A204.1 (cell line): Measurements from ENCODE around the gene ANGEL1.

Source experiments
- FAIRE-seq: peaks from 2 replicates; lab custom pipeline; 2012; peaks lifted over from hg19 to GRCh38; lab: Jason Lieb, UNC

Gene ANGEL1

DNA sequence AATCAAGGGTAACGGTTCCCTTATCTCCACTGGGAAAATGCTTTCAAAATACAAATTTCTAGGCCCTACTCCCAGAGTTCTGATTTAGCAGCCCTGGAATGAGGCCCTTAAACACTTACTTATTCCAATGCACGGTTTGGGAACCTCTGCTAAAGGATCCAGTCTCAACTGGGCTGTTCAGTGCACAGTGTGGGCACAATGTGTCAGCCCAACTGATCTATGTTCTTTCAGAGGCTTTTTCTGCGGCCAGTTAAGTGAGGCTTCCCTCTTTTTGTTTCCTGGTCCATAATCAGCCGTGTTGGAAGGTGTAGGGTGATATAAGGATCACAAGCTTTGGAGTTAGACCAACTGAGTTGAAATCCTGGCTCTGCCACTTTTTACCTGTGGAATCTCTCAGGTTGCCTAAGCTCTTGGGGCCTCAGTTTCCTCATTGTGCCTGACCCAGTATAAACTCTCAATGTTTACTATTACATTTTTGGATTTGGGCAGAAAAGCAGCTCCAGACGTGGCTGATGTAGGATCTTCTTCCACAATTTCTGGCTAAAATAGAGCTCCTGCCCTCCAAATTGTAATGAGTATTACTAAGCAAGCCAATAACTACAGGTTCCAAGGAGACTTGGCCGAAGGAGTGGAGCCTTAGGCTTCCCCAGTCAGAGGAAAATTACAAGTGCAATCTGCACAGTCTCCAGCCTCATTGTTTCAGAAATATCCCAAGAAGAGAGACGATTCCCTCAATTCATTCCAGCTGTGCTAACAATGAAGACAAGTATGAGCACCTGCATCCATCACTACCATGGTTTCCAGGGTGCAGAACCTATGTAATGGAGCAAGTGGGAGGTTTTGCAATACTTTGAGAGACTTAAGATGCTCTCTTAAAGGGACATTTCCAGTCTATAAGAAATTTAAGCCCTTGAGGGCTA lies 2.3 kb upstream of the ANGEL1 start:
- no peak for FAIRE-seq

DNA sequence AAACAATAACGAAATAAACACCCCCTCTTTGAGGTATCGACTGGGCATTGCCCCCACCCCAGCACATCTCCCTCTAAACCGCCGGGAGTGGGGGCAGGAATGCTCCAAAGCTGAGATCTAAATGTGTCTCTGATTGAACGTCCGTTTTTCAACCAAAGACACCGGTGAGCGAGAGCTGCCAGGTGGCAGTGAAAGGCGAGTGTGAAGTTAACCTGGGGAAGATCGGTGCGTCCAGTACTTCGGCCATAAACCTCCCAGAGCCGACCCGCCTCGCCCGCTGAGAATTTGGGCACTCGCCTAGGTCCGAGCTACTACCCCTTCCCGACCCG lies 625 bp downstream of the ANGEL1 start:
- FAIRE-seq, result no peak

DNA sequence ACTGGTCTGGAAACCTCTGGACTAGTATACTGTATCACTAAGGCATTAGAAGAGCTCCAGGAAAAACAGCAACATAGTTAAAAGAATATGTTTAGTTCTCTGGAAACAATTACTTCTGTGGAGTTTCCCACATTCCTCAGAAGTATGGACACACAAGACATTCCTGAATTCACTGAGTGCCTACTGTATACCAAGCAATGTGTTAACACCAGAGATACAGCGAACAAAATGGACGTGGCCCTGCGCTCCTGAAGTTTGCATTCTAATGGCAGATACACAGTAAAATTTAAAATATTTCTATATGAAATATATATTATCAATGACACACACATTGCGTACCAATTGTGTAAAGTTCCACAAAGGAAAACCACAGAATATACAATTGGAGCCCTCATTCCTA lies 1.1 kb downstream of the ANGEL1 start:
- no peak for FAIRE-seq

DNA sequence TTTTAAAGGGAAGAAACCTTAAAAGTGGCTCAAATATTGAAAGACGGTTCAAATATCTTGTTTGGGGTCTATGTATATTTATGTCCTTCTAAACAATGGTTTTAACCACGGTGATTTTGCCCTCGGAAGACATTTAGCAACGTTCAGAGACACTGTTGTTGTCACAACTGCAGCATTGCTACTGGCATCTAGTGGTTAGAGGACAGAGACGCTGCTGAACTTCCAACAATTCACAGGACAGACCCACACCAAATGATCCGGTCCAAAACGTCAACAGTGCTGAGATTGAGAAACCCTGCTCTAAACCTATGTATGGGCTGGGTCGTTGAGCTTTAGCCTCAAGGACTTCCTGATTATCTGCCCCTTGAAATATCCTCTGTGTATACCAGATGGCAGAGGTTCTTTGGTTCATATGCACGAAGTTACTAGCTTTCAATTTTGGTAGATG lies 1.7 kb downstream of the ANGEL1 start:
- FAIRE-seq, result no peak

DNA sequence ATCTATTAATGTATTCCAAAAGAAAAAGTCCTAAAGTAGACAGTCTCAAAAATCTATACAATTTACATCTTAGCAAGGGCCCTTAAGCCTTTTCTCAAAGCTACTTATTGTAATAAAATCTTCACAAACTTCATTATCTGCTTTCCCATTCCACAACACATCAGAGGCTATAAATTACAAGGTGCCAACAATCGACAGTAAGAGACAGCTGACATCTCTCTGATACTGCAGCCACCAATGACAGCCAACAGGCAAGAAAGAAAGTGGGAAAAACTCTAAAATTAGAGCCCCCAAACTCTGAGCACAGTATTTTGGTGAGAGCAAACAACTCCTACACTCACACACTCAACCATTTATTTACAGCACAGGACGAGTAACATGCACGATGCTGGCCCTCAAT lies 2.2 kb downstream of the ANGEL1 start:
- no peak for FAIRE-seq

DNA sequence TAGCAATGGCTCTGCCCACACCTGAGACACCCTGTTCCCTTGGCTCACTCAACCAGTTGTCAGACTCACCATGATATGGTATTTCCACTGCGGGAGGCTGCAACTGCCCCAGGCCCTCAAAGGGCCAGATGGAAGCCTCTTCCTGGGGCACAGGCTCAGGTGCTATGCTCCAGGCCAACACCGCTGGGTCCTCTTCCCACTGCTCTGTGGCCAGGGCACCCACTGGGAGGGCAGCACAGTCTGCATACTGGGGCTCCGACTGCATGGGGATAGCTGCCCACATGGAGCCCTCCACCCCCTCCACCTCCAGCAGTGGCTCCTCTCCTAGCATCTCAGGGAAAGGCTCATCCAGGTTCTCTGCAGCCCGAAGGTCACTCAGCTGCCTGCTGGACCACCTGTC lies 3.7 kb downstream of the ANGEL1 start:
- FAIRE-seq, result no peak

DNA sequence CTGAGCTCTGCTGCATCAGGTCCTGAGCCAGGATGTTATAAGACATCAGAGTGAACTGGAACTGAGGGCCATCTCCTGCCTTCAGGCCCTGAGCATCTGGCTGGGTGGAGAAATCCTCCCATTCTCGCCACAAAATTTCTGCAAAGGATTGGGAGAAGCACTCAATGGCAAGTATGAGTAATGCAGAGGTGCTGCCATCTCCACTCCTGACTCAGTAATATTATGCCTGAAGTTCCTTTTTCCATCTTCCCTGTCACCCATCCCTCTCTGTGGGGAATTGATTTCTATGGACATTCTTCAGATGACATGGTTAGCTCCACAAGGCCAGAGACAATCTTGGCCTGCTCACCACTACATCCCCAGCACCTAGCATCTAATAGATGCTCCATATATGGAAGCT lies 4.7 kb downstream of the ANGEL1 start:
- no peak for FAIRE-seq

DNA sequence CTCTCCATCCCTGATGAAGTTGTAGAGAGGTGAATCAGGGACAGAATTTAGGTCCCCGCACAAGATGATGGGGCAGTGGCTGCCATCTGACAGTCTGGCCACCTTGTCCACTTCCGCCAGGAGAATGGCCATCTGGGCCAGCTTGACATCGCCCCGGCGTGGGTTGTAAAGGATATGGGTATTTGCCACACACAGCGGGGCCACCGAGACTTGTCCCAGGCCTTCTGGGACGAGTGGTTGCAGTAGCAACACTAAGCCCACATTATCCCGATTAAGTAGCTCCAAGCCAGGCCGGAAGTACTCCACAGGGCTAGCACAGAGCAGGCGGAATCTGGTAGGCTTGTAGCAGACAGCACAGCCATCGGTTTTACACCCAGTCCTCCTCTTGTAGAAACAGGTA lies 6.2 kb downstream of the ANGEL1 start:
- no peak for FAIRE-seq

DNA sequence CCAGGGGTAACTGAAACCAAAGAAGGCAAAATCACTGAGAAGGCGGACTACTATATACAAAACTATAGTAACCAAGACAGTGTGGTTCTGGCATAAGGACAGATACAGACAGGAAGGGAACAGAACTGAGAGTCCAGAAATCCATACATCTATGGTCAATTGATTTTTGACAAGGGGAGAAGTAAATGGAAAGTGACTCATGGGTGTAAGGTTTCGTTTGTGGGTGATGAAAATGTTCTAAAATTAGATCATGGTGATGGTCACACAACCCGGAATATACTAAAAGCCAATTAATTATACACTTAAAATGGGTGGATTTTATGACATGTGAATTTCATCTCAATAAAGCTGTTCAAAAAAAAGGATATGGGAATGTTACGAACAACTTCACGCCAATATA lies 18.7 kb downstream of the ANGEL1 start:
- no peak for FAIRE-seq

DNA sequence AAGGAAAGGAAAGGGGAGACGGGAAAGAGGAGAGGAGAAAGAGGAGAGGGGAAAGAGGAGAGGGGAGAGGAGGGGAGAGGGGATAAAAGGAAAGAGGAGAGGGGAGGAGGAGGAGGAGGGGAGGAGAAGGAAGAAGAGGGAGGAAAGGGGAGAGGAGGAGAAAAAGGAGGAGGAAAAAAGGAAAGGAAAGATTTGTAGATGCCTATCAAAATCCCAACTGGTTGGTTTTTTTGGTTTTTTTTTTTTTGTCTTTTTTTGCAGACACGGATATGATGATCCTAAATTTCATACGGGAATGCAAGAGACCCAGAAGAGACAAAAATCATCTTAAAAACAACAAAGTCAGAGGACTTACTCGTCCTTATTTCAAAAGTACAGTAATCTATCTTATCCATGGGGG lies 19.4 kb downstream of the ANGEL1 start:
- FAIRE-seq, result no peak

DNA sequence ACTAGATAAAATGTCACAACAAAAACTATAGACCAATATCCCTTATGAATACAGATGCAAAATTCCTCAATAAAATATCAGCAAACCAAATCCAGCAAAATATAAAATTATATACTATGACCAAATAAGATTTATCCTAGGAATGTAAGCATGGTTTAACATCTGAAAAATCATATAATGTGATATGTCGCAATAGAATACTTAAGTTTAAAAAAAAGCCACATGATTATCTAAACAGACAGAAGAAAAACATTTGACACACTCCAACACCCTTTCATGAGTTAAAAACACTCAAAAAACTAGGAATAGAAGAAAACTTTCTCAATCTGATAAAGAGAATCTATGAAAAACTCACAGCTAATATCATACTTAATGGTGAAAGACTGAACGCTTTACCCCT lies 20.3 kb downstream of the ANGEL1 start:
- FAIRE-seq, result peak; percentile 39

DNA sequence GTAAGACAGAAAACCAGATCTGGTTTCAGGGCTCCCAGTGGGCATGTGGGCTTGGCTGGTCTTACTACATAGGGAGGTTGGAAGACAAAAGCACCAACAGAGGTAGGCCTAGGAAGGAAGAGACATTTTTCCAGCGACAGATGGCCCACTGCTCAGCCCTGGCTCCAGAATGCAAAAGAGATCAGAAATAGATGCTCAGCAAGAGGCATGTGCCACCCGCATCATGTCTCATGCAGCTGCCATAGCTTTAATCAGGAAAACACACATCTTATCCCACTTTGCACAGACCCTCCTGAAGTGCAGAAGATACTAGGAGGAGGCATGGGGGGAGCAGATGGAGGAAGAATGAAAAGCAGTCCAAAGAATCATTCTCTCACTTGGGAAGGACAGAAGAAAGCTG lies 26.1 kb downstream of the ANGEL1 start:
- FAIRE-seq, result no peak

DNA sequence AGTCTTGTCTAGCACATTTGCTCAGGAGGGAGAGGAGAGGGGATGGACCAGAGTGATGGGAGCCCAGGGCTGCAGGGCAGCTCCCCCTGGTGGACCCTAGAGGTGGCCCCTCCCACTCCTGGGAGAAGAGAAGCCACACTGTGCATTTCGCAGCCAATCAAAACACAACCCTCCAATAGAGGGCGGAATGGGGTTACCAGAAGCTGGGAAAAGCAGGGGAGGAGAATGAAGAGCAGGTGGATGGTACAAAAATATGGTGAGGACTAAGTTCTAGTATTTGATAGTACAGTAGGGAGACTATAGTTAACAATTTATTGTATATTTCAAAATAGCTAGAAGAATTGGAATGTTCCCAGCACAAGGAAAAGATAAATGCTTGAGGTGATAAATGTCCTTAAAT lies 27.8 kb downstream of the ANGEL1 start:
- FAIRE-seq, result peak; percentile 43

DNA sequence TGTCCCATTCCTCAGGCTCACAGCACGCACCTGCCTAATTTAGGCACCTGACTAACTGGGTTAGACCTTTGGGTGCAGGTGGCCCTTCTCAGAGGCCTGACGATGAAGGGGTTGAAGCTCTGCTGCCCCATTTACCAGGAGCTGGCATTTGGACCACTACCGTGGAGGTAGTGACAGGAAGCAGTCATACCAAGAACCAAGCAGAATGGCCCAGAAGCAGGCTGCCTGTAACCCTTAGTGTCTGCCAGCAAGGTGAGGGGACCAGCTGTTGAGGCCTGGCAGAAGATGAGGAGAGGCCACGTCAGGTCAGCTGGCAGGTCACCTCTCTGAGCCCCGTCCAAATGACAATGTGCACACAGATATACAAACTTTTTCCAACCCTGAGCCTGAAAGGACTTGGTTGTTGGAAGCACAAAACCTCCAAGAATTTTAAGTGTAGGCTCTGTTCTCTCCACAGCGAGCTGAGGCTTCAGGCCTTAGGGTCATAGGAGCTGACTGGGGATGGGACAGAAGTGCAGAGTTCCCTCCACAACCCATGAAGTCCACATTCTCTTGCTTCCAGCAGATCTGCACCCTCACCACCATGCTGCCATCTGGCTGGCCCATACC lies 28.3 kb downstream of the ANGEL1 start:
- FAIRE-seq, result no peak

DNA sequence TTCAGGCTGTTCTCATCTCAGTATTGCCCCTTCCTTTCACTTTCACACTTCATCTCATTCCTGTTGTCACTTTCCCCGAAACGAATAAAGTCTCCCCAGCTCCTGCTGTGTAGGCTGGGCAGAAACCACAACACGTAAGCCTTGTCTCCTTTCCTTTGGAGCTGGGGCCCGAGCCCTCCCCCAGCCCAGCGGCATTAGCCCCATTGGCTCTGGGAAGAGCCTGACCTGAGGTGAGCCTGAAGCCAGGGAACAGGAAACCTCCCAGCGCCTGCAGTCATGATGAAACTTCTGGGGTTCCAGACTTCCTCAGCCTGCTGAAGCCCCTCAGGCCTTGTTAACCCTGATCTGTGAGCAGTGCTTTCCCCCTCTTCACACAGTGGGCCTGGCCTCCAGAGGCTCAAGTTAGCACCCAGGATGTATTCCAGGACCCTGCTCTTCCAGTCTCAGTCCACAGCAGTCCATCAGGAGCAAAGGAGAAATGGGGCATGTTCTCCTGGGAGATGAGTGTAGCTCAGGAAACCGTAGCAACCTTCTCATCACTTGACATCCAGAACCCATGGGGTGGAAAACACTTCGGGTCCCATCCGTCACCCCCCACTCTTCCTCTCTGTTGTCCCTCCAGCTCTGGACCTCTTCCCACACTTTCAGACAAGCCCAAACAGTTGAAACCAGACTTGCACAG lies 29.7 kb downstream of the ANGEL1 start:
- no peak for FAIRE-seq

DNA sequence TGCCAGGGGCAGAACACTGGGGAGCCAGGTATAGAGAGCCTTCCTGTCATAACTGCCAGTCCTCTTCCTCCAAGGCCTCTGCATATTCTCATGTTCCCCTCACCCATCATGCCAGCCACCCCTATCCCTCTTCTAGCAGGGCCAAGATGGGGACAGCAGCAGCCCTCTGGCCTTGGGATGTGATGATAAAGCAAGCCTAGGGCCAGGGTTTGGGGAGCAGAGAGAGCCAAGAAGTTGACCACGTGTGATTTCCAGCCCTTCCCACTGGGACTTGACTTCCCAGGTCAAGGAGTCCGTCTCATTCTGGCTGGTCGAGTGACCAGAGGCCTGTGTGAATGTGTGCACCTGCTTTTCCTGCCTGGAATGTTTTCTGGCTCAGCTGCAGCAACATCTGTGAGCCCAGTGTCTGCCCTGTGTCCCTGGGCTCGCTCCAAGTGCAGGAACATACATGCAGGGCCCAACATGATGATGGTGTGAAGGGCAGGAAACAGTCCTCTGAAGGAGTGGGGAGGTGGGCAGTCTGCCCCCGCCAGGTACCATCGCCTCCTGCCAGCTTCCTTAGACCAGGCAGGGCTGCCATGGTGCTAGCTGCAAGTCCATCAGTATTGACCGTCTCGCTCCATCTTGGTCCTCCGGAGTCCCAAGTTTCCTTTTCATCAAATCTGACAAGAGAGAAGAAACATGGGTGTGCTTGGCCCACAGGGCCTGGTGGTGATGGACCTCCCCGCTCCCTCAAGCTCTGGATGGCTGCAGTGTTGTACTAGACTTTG lies 30.4 kb downstream of the ANGEL1 start:
- no peak for FAIRE-seq

DNA sequence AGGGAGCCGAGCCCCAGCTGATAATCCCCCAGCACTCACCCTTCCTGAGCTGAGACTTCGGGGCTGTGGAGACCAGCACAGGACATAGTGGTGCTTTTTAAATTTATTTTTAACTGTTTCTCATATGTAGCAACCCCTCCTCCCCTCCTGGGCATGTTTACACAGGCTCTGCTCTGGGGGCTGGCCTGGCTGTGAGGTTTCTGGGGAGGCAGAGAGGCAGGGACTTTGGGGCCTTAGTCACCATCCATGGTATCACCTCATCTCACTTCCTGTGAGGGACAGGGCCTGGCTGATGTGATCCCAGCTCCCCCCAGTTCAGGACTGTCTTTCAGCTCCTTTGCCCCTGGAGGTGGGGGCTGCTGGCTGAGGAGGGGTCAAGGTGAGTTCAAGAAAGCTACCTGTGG lies 31.0 kb downstream of the ANGEL1 start:
- FAIRE-seq, result no peak

DNA sequence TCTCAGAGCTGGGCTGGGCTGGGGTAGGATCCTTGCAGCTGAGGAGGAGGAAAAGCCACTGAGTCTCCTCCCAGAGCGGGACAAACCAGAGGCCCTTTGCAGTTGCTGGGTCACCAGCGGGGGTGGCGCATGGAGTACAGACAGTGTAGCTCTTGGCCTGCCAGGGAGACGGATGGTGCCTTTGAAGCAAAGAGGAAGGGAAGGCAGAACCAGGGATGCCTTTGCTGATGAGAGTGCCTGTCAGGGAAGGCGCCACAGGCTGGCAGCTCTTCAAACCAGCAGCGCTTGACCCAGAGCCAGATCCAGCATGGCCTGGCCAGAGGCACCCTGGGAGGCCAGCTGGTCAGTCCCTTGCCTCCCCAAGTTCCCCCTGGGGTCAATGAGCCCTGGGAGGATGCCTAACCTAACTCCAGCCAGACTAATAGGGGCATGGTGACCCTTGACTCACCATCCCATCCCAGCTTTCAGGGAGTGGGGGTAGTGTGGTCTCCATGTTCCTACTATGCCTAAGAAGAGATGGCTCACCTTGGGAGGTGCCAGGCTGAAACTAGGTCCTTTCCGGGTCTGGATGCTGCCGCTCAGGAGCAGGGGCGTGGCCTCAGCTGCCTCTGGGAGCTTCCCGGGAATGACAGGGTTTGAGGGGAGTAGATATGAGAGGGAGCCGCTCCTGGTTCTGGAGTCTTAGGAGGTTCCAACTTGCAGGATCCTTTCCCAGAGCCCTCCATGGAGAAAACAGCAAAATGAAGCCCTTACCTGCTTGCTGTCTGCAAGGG lies 31.6 kb downstream of the ANGEL1 start:
- FAIRE-seq, result no peak

DNA sequence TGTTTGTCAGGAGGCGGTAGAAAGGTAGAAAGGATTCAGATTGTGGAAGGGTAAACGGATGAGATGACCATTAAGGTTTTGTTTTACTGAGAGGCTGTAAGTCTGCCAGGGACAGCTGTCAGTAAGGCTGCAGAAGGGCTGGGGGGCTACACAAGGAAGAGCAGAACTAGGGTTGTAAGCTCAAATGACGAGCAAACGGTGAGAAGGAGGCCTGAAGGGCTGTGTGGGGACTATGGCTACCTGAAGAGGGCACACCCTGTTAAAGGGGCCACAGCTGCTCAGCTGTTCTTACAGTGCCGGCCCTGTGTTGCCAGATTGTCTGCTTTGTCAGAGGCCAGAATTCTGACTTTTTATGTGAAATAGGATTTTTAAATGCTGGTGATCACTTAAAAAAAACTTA lies 32.3 kb downstream of the ANGEL1 start:
- FAIRE-seq, result no peak

DNA sequence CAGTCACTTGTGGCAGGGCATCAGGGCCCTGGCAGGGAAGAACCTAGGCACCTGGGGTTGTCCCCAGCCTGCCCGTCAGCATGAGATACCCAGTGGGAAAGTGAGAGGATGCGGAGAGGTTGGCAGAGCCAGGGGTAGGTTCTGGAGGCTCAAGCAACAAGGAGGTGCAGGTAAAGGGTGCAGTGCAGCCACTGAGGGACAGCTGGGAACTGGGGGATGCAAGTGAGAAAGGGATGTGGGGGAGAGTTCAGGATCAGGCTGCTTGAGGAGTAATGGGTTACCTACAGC lies 32.7 kb downstream of the ANGEL1 start:
- FAIRE-seq, result no peak

DNA sequence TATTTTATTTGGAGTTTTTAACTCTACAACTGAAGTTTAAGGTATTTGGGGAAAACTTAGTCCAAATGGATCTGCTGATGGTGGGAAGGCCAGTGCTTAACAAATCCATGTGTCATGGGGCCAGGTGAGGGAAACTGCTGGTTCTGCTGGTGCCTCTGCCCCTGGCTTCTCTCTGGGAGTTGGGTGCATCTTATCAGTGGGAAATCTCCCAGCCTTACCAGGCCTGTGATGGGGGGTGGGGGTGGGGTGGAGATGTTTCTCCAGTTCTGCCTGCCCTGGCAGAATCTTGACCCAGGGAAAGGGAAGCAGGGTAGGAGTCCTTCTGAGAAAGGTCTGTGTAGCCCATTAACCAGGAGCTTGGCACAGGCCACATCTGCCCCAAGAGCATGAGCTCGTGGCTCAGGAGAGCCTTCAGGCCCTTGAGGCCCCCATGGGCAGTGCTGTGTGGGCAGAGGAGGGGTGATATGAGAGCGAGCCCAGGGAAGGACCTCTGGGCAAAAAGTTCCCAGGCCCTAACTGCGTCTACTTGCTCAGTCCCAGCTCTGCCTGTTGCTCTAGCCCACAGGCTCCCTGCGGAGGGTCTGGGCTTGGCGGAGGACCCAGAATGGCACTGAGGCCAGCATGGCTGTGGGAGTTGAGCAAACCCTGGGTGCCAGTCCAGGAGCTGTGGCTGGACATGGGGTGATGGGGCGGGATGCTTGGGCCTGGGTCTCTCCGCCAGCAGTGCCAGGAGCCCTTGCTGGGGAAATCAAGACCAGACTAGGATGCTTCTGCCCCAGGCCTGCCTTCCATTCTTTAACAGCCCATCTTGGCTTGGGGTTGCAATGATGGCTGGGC lies 33.2 kb downstream of the ANGEL1 start:
- no peak for FAIRE-seq
